HepG2 (cell line): ENCODE measurements around the gene USP36. TPM values are rescaled to one million over a fixed set of nuclear protein-coding genes. Genes with fewer than 3 reads are reported as not detected.

Source experiments
- FOSL2 ChIP-seq: sonication (generic); formaldehyde crosslinking; IDR thresholded peaks from 2 replicates; pipeline ENCODE4 v1.4.0; 2020; ENCODE audit warnings: missing genetic modification reagents
- FOXP1 ChIP-seq, 2 experiments: fragments of 450-650 bp in 1 of 2; IDR thresholded peaks; 2 replicates each; pipeline ENCODE4 v1.6.1; 2017 to 2018; ENCODE audit warnings: antibody characterized with exemption in 1 of 2
- HDAC1 ChIP-seq: sonication (generic); formaldehyde crosslinking; IDR thresholded peaks from 2 replicates; pipeline ENCODE4 v1.5.1; 2020; ENCODE audit warnings: mild to moderate bottlenecking, missing genetic modification reagents
- IRX3 ChIP-seq: sonication (generic); formaldehyde crosslinking; IDR thresholded peaks from 2 replicates; pipeline ENCODE4 v1.8.1; 2023; ENCODE audit warnings: mild to moderate bottlenecking, low read depth, missing genetic modification reagents, borderline replicate concordance
- KAT7 ChIP-seq: IDR thresholded peaks from 2 replicates; pipeline ENCODE4 v1.6.1; 2018; ENCODE audit warnings: borderline replicate concordance, missing compliant biosample characterization
- KMT2A ChIP-seq: sonication (generic); formaldehyde crosslinking; IDR thresholded peaks from 2 replicates; pipeline ENCODE4 v1.4.0; 2020; ENCODE audit warnings: missing genetic modification reagents
- NR2F6 ChIP-seq, 2 experiments: IDR thresholded peaks; 2 replicates each; pipeline ENCODE4 v1.6.1; 2016; ENCODE audit warnings: antibody characterized with exemption in 1 of 2, mild to moderate bottlenecking in 1 of 2
- RFX3 ChIP-seq: IDR thresholded peaks from 2 replicates; pipeline ENCODE4 v1.6.1; 2016; ENCODE audit warnings: missing biosample characterization, missing genetic modification reagents
- SMC3 ChIP-seq: IDR thresholded peaks from 2 replicates; pipeline ENCODE4 v1.6.1; 2011; ENCODE audit warnings: low read length, improper control_type of control experiment
- STAT5B ChIP-seq: sonication (generic); formaldehyde crosslinking; IDR thresholded peaks from 2 replicates; pipeline ENCODE4 v1.4.0; 2020; ENCODE audit warnings: missing genetic modification reagents
- ZFP36L2 ChIP-seq: sonication (generic); formaldehyde crosslinking; IDR thresholded peaks from 2 replicates; pipeline ENCODE4 v1.4.0; 2020; ENCODE audit warnings: missing genetic modification reagents
- polyA plus RNA-seq, 8 experiments: library from polyadenylated mRNA; depleted of rRNA in 3 of 8; stranded (reverse) in 7 of 8; unstranded in 1 of 8; fragments of >200 nt; fragmentation: Illumina TruSeq in 4 of 8; extraction: Trizol in 4 of 8; gene quantifications; 2 replicates each; pipeline versions ENCODE4 v1.2.1 to v1.2.3, GENCODE V29; 2011 to 2016; ENCODE audit warnings: low read depth in 4 of 8, missing spikeins in 1 of 8, mixed read lengths in 1 of 8; ENCODE audit not compliant: insufficient read depth in 1 of 8
- total RNA-seq, 5 experiments: library from RNA; depleted of rRNA; stranded (reverse); fragments of >200 nt; fragmentation: Illumina TruSeq; extraction: Trizol; gene quantifications; 2 replicates each; pipeline ENCODE4 v1.2.3, GENCODE V29; 2016; ENCODE audit warnings: low read depth in 1 of 5
- TF ChIP-seq, protein P1 (sequence below): sonication (generic); formaldehyde crosslinking; IDR thresholded peaks from 2 replicates; pipeline ENCODE4 v1.5.1; 2020; ENCODE audit warnings: mild to moderate bottlenecking, missing genetic modification reagents, borderline replicate concordance
- TF ChIP-seq, protein P2 (sequence below), 2 experiments: sonication (generic) in 1 of 2; formaldehyde crosslinking in 1 of 2; IDR thresholded peaks; 2 replicates each; pipeline versions ENCODE4 v1.4.0 to v1.6.1; 2018 to 2020; ENCODE audit warnings: missing genetic modification reagents in 2 of 2, borderline replicate concordance in 1 of 2, low read depth in 1 of 2, mild to moderate bottlenecking in 1 of 2, missing biosample characterization in 1 of 2
- TF ChIP-seq, protein P3 (sequence below): sonication (generic); formaldehyde crosslinking; IDR thresholded peaks from 2 replicates; pipeline ENCODE4 v1.4.0; 2020; ENCODE audit warnings: missing genetic modification reagents
- TF ChIP-seq, protein P4 (sequence below): IDR thresholded peaks from 2 replicates; pipeline ENCODE4 v1.6.1; 2016; ENCODE audit warnings: mild to moderate bottlenecking
- TF ChIP-seq, protein P5 (sequence below): sonication (generic); formaldehyde crosslinking; IDR thresholded peaks from 2 replicates; pipeline ENCODE4 v1.4.0; 2020; ENCODE audit warnings: missing genetic modification reagents

USP36 gene
- total and polyA plus RNA-seq, 2 of the 13 experiments (the other 11 are each of a cell fraction or from before 2014, with no cell fraction given): 29.6 to 45.9 TPM

DNA sequence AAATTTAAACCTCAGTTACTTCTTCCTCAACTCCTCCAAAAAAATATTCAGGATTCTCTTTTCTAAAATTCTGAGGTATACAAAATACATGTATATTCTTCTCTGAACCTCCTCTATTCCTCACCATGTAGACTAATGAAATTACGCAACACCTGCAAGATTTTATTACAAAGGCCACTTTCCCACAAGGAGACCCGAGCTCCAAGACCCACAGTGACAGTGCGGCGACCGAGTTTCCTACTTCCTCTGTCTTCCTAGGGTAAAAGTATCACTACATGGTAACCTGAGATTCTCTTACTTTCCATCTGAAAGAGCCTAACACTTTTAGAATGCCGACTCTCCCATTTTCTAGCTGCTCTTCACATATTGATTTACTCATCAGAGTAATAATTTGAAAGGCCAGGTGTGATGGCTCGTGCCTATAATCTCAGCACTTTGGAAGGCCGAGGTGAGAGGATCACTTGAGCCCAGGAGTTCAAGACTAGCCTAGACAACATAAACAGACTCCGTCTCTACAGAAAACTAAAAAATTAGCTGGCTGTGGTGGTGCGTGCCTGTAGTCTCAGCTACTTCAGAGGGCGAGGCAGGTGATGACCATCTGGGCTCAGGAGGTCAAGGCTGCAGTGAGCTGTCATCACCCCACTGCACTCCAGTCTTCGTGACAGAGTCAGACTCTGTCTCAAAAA, 94.2 kb downstream of the USP36 start (continued):
- TF ChIP-seq, protein P1, sequence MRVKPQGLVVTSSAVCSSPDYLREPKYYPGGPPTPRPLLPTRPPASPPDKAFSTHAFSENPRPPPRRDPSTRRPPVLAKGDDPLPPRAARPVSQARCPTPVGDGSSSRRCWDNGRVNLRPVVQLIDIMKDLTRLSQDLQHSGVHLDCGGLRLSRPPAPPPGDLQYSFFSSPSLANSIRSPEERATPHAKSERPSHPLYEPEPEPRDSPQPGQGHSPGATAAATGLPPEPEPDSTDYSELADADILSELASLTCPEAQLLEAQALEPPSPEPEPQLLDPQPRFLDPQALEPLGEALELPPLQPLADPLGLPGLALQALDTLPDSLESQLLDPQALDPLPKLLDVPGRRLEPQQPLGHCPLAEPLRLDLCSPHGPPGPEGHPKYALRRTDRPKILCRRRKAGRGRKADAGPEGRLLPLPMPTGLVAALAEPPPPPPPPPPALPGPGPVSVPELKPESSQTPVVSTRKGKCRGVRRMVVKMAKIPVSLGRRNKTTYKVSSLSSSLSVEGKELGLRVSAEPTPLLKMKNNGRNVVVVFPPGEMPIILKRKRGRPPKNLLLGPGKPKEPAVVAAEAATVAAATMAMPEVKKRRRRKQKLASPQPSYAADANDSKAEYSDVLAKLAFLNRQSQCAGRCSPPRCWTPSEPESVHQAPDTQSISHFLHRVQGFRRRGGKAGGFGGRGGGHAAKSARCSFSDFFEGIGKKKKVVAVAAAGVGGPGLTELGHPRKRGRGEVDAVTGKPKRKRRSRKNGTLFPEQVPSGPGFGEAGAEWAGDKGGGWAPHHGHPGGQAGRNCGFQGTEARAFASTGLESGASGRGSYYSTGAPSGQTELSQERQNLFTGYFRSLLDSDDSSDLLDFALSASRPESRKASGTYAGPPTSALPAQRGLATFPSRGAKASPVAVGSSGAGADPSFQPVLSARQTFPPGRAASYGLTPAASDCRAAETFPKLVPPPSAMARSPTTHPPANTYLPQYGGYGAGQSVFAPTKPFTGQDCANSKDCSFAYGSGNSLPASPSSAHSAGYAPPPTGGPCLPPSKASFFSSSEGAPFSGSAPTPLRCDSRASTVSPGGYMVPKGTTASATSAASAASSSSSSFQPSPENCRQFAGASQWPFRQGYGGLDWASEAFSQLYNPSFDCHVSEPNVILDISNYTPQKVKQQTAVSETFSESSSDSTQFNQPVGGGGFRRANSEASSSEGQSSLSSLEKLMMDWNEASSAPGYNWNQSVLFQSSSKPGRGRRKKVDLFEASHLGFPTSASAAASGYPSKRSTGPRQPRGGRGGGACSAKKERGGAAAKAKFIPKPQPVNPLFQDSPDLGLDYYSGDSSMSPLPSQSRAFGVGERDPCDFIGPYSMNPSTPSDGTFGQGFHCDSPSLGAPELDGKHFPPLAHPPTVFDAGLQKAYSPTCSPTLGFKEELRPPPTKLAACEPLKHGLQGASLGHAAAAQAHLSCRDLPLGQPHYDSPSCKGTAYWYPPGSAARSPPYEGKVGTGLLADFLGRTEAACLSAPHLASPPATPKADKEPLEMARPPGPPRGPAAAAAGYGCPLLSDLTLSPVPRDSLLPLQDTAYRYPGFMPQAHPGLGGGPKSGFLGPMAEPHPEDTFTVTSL (CRISPR knock-in tag): peak; percentile 76; the same call in 1 of the 2 replicates
- peak; percentile 35; the same call in 1 of the 2 replicates for TF ChIP-seq HDAC1 (CRISPR knock-in tag)
- TF ChIP-seq FOXP1 (IDR thresholded peaks at IDR 0.05): no peak
- peak; percentile 63 for TF ChIP-seq FOXP1 (CRISPR knock-in tag; IDR thresholded peaks at IDR 0.05)
- TF ChIP-seq RFX3 (CRISPR knock-in tag): no peak
- TF ChIP-seq, protein P2, sequence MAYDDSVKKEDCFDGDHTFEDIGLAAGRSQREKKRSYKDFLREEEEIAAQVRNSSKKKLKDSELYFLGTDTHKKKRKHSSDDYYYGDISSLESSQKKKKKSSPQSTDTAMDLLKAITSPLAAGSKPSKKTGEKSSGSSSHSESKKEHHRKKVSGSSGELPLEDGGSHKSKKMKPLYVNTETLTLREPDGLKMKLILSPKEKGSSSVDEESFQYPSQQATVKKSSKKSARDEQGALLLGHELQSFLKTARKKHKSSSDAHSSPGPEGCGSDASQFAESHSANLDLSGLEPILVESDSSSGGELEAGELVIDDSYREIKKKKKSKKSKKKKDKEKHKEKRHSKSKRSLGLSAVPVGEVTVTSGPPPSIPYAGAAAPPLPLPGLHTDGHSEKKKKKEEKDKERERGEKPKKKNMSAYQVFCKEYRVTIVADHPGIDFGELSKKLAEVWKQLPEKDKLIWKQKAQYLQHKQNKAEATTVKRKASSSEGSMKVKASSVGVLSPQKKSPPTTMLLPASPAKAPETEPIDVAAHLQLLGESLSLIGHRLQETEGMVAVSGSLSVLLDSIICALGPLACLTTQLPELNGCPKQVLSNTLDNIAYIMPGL (CRISPR knock-in tag; IDR thresholded peaks at IDR 0.05; ENCODE audit: borderline replicate concordance in 1 of 2, low read depth in 1 of 2): 0 out of 4 replicates have a peak, but pooled peaks have one; percentile 2 to 10
- TF ChIP-seq, protein P3, sequence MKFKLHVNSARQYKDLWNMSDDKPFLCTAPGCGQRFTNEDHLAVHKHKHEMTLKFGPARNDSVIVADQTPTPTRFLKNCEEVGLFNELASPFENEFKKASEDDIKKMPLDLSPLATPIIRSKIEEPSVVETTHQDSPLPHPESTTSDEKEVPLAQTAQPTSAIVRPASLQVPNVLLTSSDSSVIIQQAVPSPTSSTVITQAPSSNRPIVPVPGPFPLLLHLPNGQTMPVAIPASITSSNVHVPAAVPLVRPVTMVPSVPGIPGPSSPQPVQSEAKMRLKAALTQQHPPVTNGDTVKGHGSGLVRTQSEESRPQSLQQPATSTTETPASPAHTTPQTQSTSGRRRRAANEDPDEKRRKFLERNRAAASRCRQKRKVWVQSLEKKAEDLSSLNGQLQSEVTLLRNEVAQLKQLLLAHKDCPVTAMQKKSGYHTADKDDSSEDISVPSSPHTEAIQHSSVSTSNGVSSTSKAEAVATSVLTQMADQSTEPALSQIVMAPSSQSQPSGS (CRISPR knock-in tag): peak; percentile 14; the same call in 1 of the 2 replicates
- TF ChIP-seq, protein P4, sequence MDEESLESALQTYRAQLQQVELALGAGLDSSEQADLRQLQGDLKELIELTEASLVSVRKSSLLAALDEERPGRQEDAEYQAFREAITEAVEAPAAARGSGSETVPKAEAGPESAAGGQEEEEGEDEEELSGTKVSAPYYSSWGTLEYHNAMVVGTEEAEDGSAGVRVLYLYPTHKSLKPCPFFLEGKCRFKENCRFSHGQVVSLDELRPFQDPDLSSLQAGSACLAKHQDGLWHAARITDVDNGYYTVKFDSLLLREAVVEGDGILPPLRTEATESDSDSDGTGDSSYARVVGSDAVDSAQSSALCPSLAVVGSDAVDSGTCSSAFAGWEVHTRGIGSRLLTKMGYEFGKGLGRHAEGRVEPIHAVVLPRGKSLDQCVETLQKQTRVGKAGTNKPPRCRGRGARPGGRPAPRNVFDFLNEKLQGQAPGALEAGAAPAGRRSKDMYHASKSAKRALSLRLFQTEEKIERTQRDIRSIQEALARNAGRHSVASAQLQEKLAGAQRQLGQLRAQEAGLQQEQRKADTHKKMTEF (CRISPR knock-in tag): peak; percentile 51
- TF ChIP-seq KAT7 (CRISPR knock-in tag): no peak
- TF ChIP-seq STAT5B: no peak
- TF ChIP-seq, protein P5, sequence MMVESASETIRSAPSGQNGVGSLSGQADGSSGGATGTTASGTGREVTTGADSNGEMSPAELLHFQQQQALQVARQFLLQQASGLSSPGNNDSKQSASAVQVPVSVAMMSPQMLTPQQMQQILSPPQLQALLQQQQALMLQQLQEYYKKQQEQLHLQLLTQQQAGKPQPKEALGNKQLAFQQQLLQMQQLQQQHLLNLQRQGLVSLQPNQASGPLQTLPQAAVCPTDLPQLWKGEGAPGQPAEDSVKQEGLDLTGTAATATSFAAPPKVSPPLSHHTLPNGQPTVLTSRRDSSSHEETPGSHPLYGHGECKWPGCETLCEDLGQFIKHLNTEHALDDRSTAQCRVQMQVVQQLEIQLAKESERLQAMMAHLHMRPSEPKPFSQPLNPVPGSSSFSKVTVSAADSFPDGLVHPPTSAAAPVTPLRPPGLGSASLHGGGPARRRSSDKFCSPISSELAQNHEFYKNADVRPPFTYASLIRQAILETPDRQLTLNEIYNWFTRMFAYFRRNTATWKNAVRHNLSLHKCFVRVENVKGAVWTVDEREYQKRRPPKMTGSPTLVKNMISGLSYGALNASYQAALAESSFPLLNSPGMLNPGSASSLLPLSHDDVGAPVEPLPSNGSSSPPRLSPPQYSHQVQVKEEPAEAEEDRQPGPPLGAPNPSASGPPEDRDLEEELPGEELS (CRISPR knock-in tag): 0 out of 2 replicates have a peak, but pooled peaks have one; percentile 45
- no peak for TF ChIP-seq SMC3
- no peak for TF ChIP-seq IRX3 (CRISPR knock-in tag)
- 0 out of 2 replicates have a peak, but pooled peaks have one; percentile 35 for TF ChIP-seq KMT2A (CRISPR knock-in tag)
- TF ChIP-seq ZFP36L2 (CRISPR knock-in tag): no peak
- peak; percentile 67 for TF ChIP-seq FOSL2 (CRISPR knock-in tag)
- TF ChIP-seq NR2F6 (IDR thresholded peaks at IDR 0.05): peak; percentile 89
- peak; percentile 96 for TF ChIP-seq NR2F6 (CRISPR knock-in tag; IDR thresholded peaks at IDR 0.05)
